B cell (primary cell): ENCODE data around the gene GPER1.

ENCODE experiments used
- EZH2 ChIP-seq: IDR thresholded peaks from 2 replicates; pipeline ENCODE4 v1.6.1; 2012; ENCODE audit warnings: borderline replicate concordance, low read depth, mild to moderate bottlenecking, moderate library complexity, low read length; ENCODE audit not compliant: insufficient read depth, poor library complexity, severe bottlenecking
- TF ChIP-seq, protein P1 (sequence below): fragments of 200-600 bp; IDR thresholded peaks from one replicate; pipeline ENCODE4 v1.8.0; 2022; ENCODE audit warnings: antibody characterized with exemption, mild to moderate bottlenecking

GRCh38 chr7:1090686-1091643, 3.1 kb downstream of the GPER1 start:
- TF ChIP-seq, protein P1, sequence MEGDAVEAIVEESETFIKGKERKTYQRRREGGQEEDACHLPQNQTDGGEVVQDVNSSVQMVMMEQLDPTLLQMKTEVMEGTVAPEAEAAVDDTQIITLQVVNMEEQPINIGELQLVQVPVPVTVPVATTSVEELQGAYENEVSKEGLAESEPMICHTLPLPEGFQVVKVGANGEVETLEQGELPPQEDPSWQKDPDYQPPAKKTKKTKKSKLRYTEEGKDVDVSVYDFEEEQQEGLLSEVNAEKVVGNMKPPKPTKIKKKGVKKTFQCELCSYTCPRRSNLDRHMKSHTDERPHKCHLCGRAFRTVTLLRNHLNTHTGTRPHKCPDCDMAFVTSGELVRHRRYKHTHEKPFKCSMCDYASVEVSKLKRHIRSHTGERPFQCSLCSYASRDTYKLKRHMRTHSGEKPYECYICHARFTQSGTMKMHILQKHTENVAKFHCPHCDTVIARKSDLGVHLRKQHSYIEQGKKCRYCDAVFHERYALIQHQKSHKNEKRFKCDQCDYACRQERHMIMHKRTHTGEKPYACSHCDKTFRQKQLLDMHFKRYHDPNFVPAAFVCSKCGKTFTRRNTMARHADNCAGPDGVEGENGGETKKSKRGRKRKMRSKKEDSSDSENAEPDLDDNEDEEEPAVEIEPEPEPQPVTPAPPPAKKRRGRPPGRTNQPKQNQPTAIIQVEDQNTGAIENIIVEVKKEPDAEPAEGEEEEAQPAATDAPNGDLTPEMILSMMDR = no peak
- no peak for TF ChIP-seq EZH2
